Measurements from ENCODE around the gene CYB5RL. TPM values are rescaled to one million over a fixed set of nuclear protein-coding genes. Genes with fewer than 3 reads are reported as not detected.

CYB5RL gene
- total RNA-seq, 3 donors from 2014 or later (not counting 1 experiment from before 2014, with no cell fraction given), result 5.6 to 6.7 (median 6.2) TPM

GRCh38 chr1:54246116-54246721, 46.4 kb upstream of the CYB5RL start:
- DNase-seq, result no peak
- peak overlapping the region in 1 of 2 donors; percentile 44 for H3K27ac Mint-ChIP-seq
- no peak overlapping the region for H3K27ac ChIP-seq (ENCODE audit: low read length)
- WGBS (ENCODE audit: insufficient coverage), result 97% methylated on average over 10 of the region's 10 CpGs
- H3K36me3 Mint-ChIP-seq, result no peaks in the 10 kb centered on the region
- no peak for TF ChIP-seq CTCF (IDR thresholded peaks at IDR 0.05)
- H3K4me3 ChIP-seq (ENCODE audit: low read length), result no peak overlapping the region
- no peak for ATAC-seq
- H3K9me3 Mint-ChIP-seq, result no peaks in the 10 kb centered on the region
- no peaks in the 10 kb centered on the region for H3K4me1 ChIP-seq (ENCODE audit: control insufficient read depth, insufficient read depth, low read length)
- peaks cover 0 to 6% of the 10 kb centered on the region in 2 donors for H3K4me1 Mint-ChIP-seq
- no peak overlapping the region for H3K4me3 Mint-ChIP-seq
- H3K27me3 ChIP-seq (ENCODE audit: control insufficient read depth, insufficient read depth, low read length), result no peaks in the 10 kb centered on the region
- peaks cover 48% of the 10 kb centered on the region for H3K36me3 ChIP-seq (ENCODE audit: control insufficient read depth, insufficient read depth, low read length)
- H3K9me3 ChIP-seq (ENCODE audit: control insufficient read depth, insufficient read depth, low read length), result no peaks in the 10 kb centered on the region
- no peaks in the 10 kb centered on the region for H3K27me3 Mint-ChIP-seq (ENCODE audit: low read depth in 2 of 2)
- intact Hi-C loops (cut with micrococcal nuclease), result no loop called here

- intact Hi-C loops (cut with micrococcal nuclease), result no loop called here
- H3K27me3 ChIP-seq (ENCODE audit: control insufficient read depth, insufficient read depth, low read length), result no peaks in the 10 kb centered on the region
- H3K27ac ChIP-seq (ENCODE audit: low read length), result no peak overlapping the region
- H3K36me3 ChIP-seq (ENCODE audit: control insufficient read depth, insufficient read depth, low read length), result peaks cover 46% of the 10 kb centered on the region
- Mint-ChIP-seq H3K27me3 (ENCODE audit: low read depth in 2 of 2) (no peaks in the 10 kb centered on the region), H3K36me3 (no peaks in the 10 kb centered on the region), H3K9me3 (no peaks in the 10 kb centered on the region), H3K4me3 (no peak overlapping the region), H3K4me1 (peaks cover 0 to 6% of the 10 kb centered on the region in 2 donors), H3K27ac (no peak overlapping the region)
- no peak overlapping the region for H3K4me3 ChIP-seq (ENCODE audit: low read length)
- H3K4me1 ChIP-seq (ENCODE audit: control insufficient read depth, insufficient read depth, low read length), result no peaks in the 10 kb centered on the region
- WGBS (ENCODE audit: insufficient coverage), result 93% methylated on average over 4 of the region's 4 CpGs
- no peak for TF ChIP-seq CTCF (IDR thresholded peaks at IDR 0.05)
- H3K9me3 ChIP-seq (ENCODE audit: control insufficient read depth, insufficient read depth, low read length), result no peaks in the 10 kb centered on the region
- DNase-seq (no peak), ATAC-seq (no peak)
Observed at GRCh38 chr1:54245501-54245900, 45.7 kb upstream of the CYB5RL start.

- no peak for DNase-seq
- Histone ChIP-seq H3K36me3 (ENCODE audit: control insufficient read depth, insufficient read depth, low read length) (peaks cover 48% of the 10 kb centered on the region), H3K4me3 (ENCODE audit: low read length) (no peak overlapping the region), H3K27ac (ENCODE audit: low read length) (no peak overlapping the region), H3K27me3 (ENCODE audit: control insufficient read depth, insufficient read depth, low read length) (no peaks in the 10 kb centered on the region), H3K9me3 (ENCODE audit: control insufficient read depth, insufficient read depth, low read length) (no peaks in the 10 kb centered on the region), H3K4me1 (ENCODE audit: control insufficient read depth, insufficient read depth, low read length) (no peaks in the 10 kb centered on the region)
- intact Hi-C loops (cut with micrococcal nuclease), result no loop called here
- no peaks in the 10 kb centered on the region for H3K9me3 Mint-ChIP-seq
- H3K36me3 Mint-ChIP-seq, result no peaks in the 10 kb centered on the region
- no peaks in the 10 kb centered on the region for H3K27me3 Mint-ChIP-seq (ENCODE audit: low read depth in 2 of 2)
- H3K4me1 Mint-ChIP-seq, result peaks cover 0 to 6% of the 10 kb centered on the region in 2 donors
- peak overlapping the region in 1 of 2 donors; percentile 68 for H3K27ac Mint-ChIP-seq
- no peak for TF ChIP-seq CTCF (IDR thresholded peaks at IDR 0.05)
- no peak for ATAC-seq
- H3K4me3 Mint-ChIP-seq, result no peak overlapping the region
- WGBS (ENCODE audit: insufficient coverage), result 96% methylated on average over 7 of the region's 7 CpGs
Observed at GRCh38 chr1:54244655-54245054, 44.8 kb upstream of the CYB5RL start.

GRCh38 chr1:54243022-54243421, 43.2 kb upstream of the CYB5RL start:
- no peak overlapping the region for H3K27ac Mint-ChIP-seq
- intact Hi-C loops (cut with micrococcal nuclease), result no loop called here
- H3K36me3 ChIP-seq (ENCODE audit: control insufficient read depth, insufficient read depth, low read length), result peaks cover 56% of the 10 kb centered on the region

More at GRCh38 chr1:54243022-54243421, 43.2 kb upstream of the CYB5RL start:
- DNase-seq (no peak), ATAC-seq (no peak)
- TF ChIP-seq CTCF (IDR thresholded peaks at IDR 0.05), result no peak
- H3K27me3 Mint-ChIP-seq (ENCODE audit: low read depth in 2 of 2), result no peaks in the 10 kb centered on the region
- no peak overlapping the region for H3K4me3 Mint-ChIP-seq
- Histone ChIP-seq H3K27ac (ENCODE audit: low read length) (no peak overlapping the region), H3K9me3 (ENCODE audit: control insufficient read depth, insufficient read depth, low read length) (no peaks in the 10 kb centered on the region), H3K27me3 (ENCODE audit: control insufficient read depth, insufficient read depth, low read length) (no peaks in the 10 kb centered on the region), H3K4me3 (ENCODE audit: low read length) (no peak overlapping the region), H3K4me1 (ENCODE audit: control insufficient read depth, insufficient read depth, low read length) (no peaks in the 10 kb centered on the region)
- peaks cover 0 to 6% of the 10 kb centered on the region in 2 donors for H3K4me1 Mint-ChIP-seq
- 96% methylated on average over 13 of the region's 13 CpGs for WGBS (ENCODE audit: insufficient coverage)
- H3K9me3 Mint-ChIP-seq, result no peaks in the 10 kb centered on the region
- no peaks in the 10 kb centered on the region for H3K36me3 Mint-ChIP-seq

Measured in natural killer cell (primary cell).